GM23338 (cell line): ENCODE measurements around the gene RUNX3. TPM values are rescaled to one million over a fixed set of nuclear protein-coding genes. Genes with fewer than 3 reads are reported as not detected.

ENCODE experiments used
- ATAC-seq: fragments of 200-7000 bp; cut with Tn5 transposase; 3 replicates; pipeline ENCODE4 v1.9.1; 2020
- DNase-seq: peaks from one replicate; pipeline ENCODE4 v3.0.0-alpha.2; 2015; ENCODE audit warnings: low spot score
- H2AFZ ChIP-seq: fragments of 200-600 bp; sonication (generic); 2 replicates; pipeline ENCODE4 v1.8.0; 2016; ENCODE audit warnings: antibody characterized with exemption, mild to moderate bottlenecking, moderate library complexity
- H3F3A ChIP-seq: fragments of 200-600 bp; sonication (generic); replicated peaks from 2 replicates; pipeline ENCODE4 v1.8.0; 2017; ENCODE audit warnings: antibody characterized with exemption, mixed run types, low read depth
- H3K27ac ChIP-seq: fragments of 200-600 bp; sonication (generic); 2 replicates; pipeline ENCODE4 v1.6.1; 2016; ENCODE audit warnings: low read depth
- H3K27me3 ChIP-seq: fragments of 200-600 bp; sonication (generic); 2 replicates; pipeline ENCODE4 v1.8.0; 2016; ENCODE audit warnings: mild to moderate bottlenecking, mixed run types, moderate library complexity; ENCODE audit not compliant: insufficient read depth
- H3K36me3 ChIP-seq: fragments of 200-600 bp; sonication (generic); 2 replicates; pipeline ENCODE4 v1.8.0; 2016; ENCODE audit warnings: mild to moderate bottlenecking; ENCODE audit not compliant: insufficient read depth
- H3K4me1 ChIP-seq: fragments of 200-600 bp; sonication (generic); 2 replicates; pipeline ENCODE4 v1.8.0; 2016; ENCODE audit warnings: mild to moderate bottlenecking, moderate library complexity; ENCODE audit not compliant: insufficient read depth
- H3K4me2 ChIP-seq: fragments of 200-600 bp; sonication (generic); 2 replicates; pipeline ENCODE4 v1.7.1; 2017; ENCODE audit warnings: mixed run types
- H3K4me3 ChIP-seq: fragments of 200-600 bp; sonication (generic); 2 replicates; pipeline ENCODE4 v1.6.1; 2016; ENCODE audit warnings: mixed run types
- H3K79me2 ChIP-seq: fragments of 200-600 bp; sonication (generic); replicated peaks from 2 replicates; pipeline ENCODE4 v1.8.0; 2017; ENCODE audit warnings: mild to moderate bottlenecking; ENCODE audit not compliant: insufficient read depth
- H3K9me2 ChIP-seq: fragments of 200-600 bp; sonication (generic); 2 replicates; pipeline ENCODE4 v1.8.0; 2017; ENCODE audit not compliant: insufficient read depth
- H4K20me1 ChIP-seq: fragments of 200-600 bp; sonication (generic); replicated peaks from 2 replicates; pipeline ENCODE4 v1.8.0; 2017; ENCODE audit warnings: mild to moderate bottlenecking; ENCODE audit not compliant: insufficient read depth
- H3K27ac Mint-ChIP-seq: 2 replicates; pipeline ENCODE4 v1.8.0; 2020; ENCODE audit warnings: inconsistent platforms, mild to moderate bottlenecking, moderate library complexity, mixed read lengths
- H3K27me3 Mint-ChIP-seq: 3 replicates; pipeline ENCODE4 v1.8.0; 2022; ENCODE audit warnings: low read depth, mild to moderate bottlenecking, moderate library complexity, mixed read lengths, inconsistent platforms; ENCODE audit not compliant: insufficient read depth, poor library complexity
- H3K36me3 Mint-ChIP-seq: 3 replicates; pipeline ENCODE4 v1.8.0; 2021; ENCODE audit warnings: low read depth, mild to moderate bottlenecking, inconsistent platforms, moderate library complexity, mixed read lengths
- H3K4me1 Mint-ChIP-seq: 3 replicates; pipeline ENCODE4 v1.8.0; 2020; ENCODE audit warnings: mild to moderate bottlenecking, inconsistent platforms, mixed read lengths
- H3K4me3 Mint-ChIP-seq: 3 replicates; pipeline ENCODE4 v1.8.0; 2021; ENCODE audit warnings: moderate library complexity, mild to moderate bottlenecking, inconsistent platforms, mixed read lengths
- H3K9me3 Mint-ChIP-seq: 3 replicates; pipeline ENCODE4 v1.8.0; 2020; ENCODE audit warnings: moderate library complexity, mild to moderate bottlenecking, inconsistent platforms, mixed read lengths
- CREB1 ChIP-seq: fragments of 250-450 bp; sonication (Bioruptor Pico); IDR thresholded peaks from 2 replicates; pipeline ENCODE4 v1.5.0; 2020; ENCODE audit warnings: low read depth, mild to moderate bottlenecking, moderate library complexity
- EZH2phosphoT487 ChIP-seq: fragments of 200-600 bp; sonication (generic); IDR thresholded peaks from one replicate; pipeline ENCODE4 v1.8.1; 2018; ENCODE audit warnings: antibody characterized with exemption; ENCODE audit not compliant: unreplicated experiment
- POLR2AphosphoS5 ChIP-seq: IDR thresholded peaks from 2 replicates; pipeline ENCODE4 v1.6.1; 2016; ENCODE audit warnings: antibody characterized with exemption, low read depth
- REST ChIP-seq: IDR thresholded peaks from one replicate; pipeline ENCODE4 v1.6.1; 2018; ENCODE audit warnings: antibody characterized with exemption; ENCODE audit not compliant: unreplicated experiment
- STAT1 ChIP-seq: IDR thresholded peaks from one replicate; pipeline ENCODE4 v1.6.1; 2016; ENCODE audit warnings: antibody characterized with exemption; ENCODE audit not compliant: unreplicated experiment
- ZNF331 ChIP-seq: fragments of 250-450 bp; sonication (Bioruptor Pico); IDR thresholded peaks from 2 replicates; pipeline ENCODE4 v1.5.0; 2020; ENCODE audit warnings: low read depth, mild to moderate bottlenecking, moderate library complexity
- ZNF462 ChIP-seq: fragments of 250-450 bp; sonication (Bioruptor Pico); IDR thresholded peaks from 2 replicates; pipeline ENCODE4 v1.5.0; 2020; ENCODE audit warnings: mild to moderate bottlenecking, moderate library complexity
- polyA plus RNA-seq: library from polyadenylated mRNA; unstranded; fragments of >200 nt; fragmentation: Nextera tagmentation; extraction: Ambion mirVana; gene quantifications from 2 replicates; pipeline ENCODE4 v1.2.1, GENCODE V29; 2016
- total RNA-seq: library from RNA; depleted of rRNA; stranded (reverse); fragments of >200 nt; shearing (Covaris generic); gene quantifications from 2 replicates; pipeline ENCODE4 v1.2.3, GENCODE V29; 2014

Gene RUNX3
- total and polyA plus RNA-seq, 2 experiments from 2014 or later: 0.23 to 0.73 TPM

- Histone ChIP-seq H3F3A (no peaks in the 10 kb centered on the region), H4K20me1 (no peaks in the 10 kb centered on the region), H3K4me2 (no peak overlapping the region), H2AFZ (no peak overlapping the region), H3K9me2 (no peaks in the 10 kb centered on the region), H3K79me2 (no peaks in the 10 kb centered on the region), H3K27me3 (no peaks in the 10 kb centered on the region), H3K36me3 (no peaks in the 10 kb centered on the region), H3K27ac (no peak overlapping the region), H3K4me3 (no peak overlapping the region), H3K4me1 (no peaks in the 10 kb centered on the region)
- no peaks in the 10 kb centered on the region for H3K36me3 Mint-ChIP-seq
- H3K4me1 Mint-ChIP-seq: no peaks in the 10 kb centered on the region; the same call in 2 of the 3 replicates
- H3K27ac Mint-ChIP-seq: no peak overlapping the region
- H3K27me3 Mint-ChIP-seq: peaks cover 4% of the 10 kb centered on the region
- H3K9me3 Mint-ChIP-seq: no peaks in the 10 kb centered on the region
- no peak overlapping the region for H3K4me3 Mint-ChIP-seq
- TF ChIP-seq POLR2AphosphoS5 (no peak), ZNF462 (no peak)
- no peak for DNase-seq
- no peak for ATAC-seq
These were observed 28.0 kb upstream of the RUNX3 start for GRCh38 chr1:24957808-24958752.

GRCh38 chr1:24957016-24957807 is 27.1 kb upstream of the RUNX3 start:
- no peak for ATAC-seq
- H4K20me1 ChIP-seq: no peaks in the 10 kb centered on the region
- no peak overlapping the region for H3K4me2 ChIP-seq
- no peaks in the 10 kb centered on the region for H3K36me3 ChIP-seq
- H3K9me2 ChIP-seq: no peaks in the 10 kb centered on the region
- Mint-ChIP-seq H3K27me3 (peaks cover 4% of the 10 kb centered on the region), H3K27ac (no peak overlapping the region), H3K4me1 (peaks cover 4% of the 10 kb centered on the region), H3K9me3 (no peaks in the 10 kb centered on the region), H3K4me3 (no peak overlapping the region), H3K36me3 (no peaks in the 10 kb centered on the region)
- peaks cover 3% of the 10 kb centered on the region; the same call in 1 of the 2 replicates for H3K4me1 ChIP-seq
- H3K27me3 ChIP-seq: no peaks in the 10 kb centered on the region
- H3K4me3 ChIP-seq: no peak overlapping the region
- no peak for DNase-seq
- no peaks in the 10 kb centered on the region for H3K79me2 ChIP-seq
- no peak overlapping the region for H3K27ac ChIP-seq
- H2AFZ ChIP-seq: no peak overlapping the region
- no peaks in the 10 kb centered on the region for H3F3A ChIP-seq
- TF ChIP-seq CREB1 (CRISPR knock-in tag): no peak
- no peak for TF ChIP-seq STAT1
- no peak for TF ChIP-seq ZNF331 (CRISPR knock-in tag)
- no peak for TF ChIP-seq EZH2phosphoT487
- no peak for TF ChIP-seq REST
